GM19240 (cell line): Measurements from ENCODE around the gene OR6C76.

Experiments
- DNase-seq: peaks from one replicate; pipeline ENCODE4 v3.0.0; 2011; ENCODE audit warnings: low spot score; ENCODE audit not compliant: insufficient read length

Gene OR6C76

GRCh38 chr12:55467836-55468235 is 41.8 kb downstream of the OR6C76 start:
- no peak for DNase-seq

- no peak for DNase-seq
Observed at GRCh38 chr12:55469291-55469690, 43.2 kb downstream of the OR6C76 start.

GRCh38 chr12:55470088-55470829 is 44.2 kb downstream of the OR6C76 start, which contains the start of gene OR6C70:
OR6C70 (minus strand) TSS chr12:55470138; CDS start chr12:55470138, 0 bp downstream.
- no peak for DNase-seq

- DNase-seq: no peak
Observed at GRCh38 chr12:55472264-55472663, 46.2 kb downstream of the OR6C76 start.
